ENCODE results near the gene EIF6.

EIF6 gene

DNA sequence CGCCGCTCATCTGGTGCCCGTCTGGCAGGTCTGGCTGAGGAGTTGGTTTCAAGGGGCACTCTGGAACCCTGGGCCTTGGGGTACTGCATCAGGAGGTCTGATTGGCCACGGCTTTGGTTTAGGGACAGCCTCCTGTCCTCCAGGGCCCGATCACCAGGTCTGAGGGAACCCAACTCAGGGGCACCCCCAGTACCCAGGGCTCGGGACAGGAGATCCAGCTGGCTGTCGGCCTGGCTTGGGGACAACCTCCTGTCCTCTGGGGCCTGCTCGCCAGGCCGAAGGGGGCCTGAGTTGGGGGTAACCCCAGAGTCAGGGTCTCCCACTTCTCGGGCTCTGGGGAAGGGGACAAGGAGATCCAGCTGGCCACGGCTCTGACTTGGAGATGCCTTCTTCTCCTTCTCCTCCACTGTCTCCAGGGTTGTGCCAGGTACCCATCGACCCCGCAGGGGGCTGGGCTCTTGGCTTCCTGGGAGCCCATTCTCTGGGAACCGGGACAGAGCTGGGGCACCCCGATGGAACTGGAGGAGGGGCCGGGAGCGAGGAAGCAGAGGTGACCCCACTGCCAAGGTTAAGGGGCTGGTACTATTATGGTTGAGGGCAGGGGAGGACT is 2.4 kb upstream of the EIF6 start:
- CTCF ChIA-PET, result interaction anchor here (1.3 to 1.6 kb wide), 3 partner anchors 12 to 20 kb away, joined by 3 to 5 read pairs (median 4); no protein-coding TSS in a partner anchor
- POLR2A ChIA-PET, result interaction anchor here (0.7 kb wide), 1 partner anchor 392 kb away, joined by 4 read pairs; no protein-coding TSS in a partner anchor
- DNase-seq (ENCODE audit: extremely low spot score), result no peak
- TF ChIP-seq, protein P1, sequence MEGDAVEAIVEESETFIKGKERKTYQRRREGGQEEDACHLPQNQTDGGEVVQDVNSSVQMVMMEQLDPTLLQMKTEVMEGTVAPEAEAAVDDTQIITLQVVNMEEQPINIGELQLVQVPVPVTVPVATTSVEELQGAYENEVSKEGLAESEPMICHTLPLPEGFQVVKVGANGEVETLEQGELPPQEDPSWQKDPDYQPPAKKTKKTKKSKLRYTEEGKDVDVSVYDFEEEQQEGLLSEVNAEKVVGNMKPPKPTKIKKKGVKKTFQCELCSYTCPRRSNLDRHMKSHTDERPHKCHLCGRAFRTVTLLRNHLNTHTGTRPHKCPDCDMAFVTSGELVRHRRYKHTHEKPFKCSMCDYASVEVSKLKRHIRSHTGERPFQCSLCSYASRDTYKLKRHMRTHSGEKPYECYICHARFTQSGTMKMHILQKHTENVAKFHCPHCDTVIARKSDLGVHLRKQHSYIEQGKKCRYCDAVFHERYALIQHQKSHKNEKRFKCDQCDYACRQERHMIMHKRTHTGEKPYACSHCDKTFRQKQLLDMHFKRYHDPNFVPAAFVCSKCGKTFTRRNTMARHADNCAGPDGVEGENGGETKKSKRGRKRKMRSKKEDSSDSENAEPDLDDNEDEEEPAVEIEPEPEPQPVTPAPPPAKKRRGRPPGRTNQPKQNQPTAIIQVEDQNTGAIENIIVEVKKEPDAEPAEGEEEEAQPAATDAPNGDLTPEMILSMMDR (IDR thresholded peaks at IDR 0.05; ENCODE audit: control extremely low read depth, extremely low read depth, low read depth, missing control alignments), result no peak

DNA sequence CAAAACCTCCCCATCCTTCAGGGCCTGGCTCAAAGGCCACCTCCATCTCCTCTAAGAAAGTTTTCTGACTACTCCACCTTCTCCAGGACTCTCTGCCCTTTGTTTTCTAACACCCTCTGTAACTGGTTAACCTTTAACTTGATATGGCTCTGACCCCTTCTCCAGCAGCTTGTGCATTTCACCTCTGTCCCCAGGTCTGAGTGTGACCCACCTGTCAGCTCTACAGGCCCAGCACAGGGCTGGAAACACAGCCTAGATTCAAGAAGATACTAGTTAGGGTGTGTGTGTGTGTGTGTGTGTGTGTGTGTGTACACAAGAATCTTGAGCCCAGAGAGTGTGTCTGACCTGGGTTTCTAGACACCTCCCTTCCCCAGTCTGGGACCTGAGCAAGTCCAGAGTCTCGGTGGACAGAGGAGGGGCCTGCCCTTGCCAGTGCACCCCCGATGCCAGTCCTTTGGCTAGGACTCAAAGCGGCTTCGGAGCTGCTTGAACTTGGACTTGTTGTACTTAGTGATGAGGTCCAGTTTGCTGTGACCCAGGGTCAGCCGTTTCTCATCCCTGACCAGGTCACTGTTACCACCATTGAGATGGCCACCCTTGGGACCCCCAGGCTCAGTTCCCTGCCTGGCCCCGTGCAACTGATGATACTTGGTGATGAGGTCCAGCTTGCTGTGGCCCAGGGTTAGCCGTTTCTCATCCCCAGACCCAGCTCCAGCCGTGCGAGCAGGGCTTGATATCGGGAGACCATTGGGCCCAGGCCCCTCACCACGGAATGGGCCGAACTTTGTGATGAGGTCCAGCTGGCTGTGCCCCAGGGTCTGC is 1.7 kb upstream of the EIF6 start:
- no peak for DNase-seq (ENCODE audit: extremely low spot score)
- TF ChIP-seq, protein P1 (IDR thresholded peaks at IDR 0.05; ENCODE audit: control extremely low read depth, extremely low read depth, low read depth, missing control alignments), result no peak
- ChIA-PET CTCF (interaction anchor here (1.3 to 1.6 kb wide), 3 partner anchors 12 to 21 kb away, joined by 3 to 5 read pairs (median 4); no protein-coding TSS in a partner anchor), POLR2A (interaction anchor here (0.5 to 0.7 kb wide), 2 partner anchors 360 to 393 kb away, joined by 4 to 8 read pairs; no protein-coding TSS in a partner anchor)

DNA sequence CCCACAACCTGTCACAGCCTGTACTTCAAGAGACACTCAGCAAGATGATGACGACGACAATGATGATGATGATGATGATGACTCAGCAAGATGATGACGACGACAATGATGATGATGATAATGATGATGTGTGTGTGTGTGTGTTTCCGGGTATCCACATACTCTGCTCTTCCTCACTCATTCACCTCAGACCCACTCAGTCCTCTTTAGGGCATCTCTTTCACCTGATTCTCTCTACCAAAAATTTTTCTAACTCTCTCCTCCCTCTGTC is 1.2 kb upstream of the EIF6 start:
- ChIA-PET CTCF (no interaction called here), POLR2A (interaction anchor here (0.5 kb wide), 1 partner anchor 361 kb away, joined by 8 read pairs; no protein-coding TSS in a partner anchor)

DNA sequence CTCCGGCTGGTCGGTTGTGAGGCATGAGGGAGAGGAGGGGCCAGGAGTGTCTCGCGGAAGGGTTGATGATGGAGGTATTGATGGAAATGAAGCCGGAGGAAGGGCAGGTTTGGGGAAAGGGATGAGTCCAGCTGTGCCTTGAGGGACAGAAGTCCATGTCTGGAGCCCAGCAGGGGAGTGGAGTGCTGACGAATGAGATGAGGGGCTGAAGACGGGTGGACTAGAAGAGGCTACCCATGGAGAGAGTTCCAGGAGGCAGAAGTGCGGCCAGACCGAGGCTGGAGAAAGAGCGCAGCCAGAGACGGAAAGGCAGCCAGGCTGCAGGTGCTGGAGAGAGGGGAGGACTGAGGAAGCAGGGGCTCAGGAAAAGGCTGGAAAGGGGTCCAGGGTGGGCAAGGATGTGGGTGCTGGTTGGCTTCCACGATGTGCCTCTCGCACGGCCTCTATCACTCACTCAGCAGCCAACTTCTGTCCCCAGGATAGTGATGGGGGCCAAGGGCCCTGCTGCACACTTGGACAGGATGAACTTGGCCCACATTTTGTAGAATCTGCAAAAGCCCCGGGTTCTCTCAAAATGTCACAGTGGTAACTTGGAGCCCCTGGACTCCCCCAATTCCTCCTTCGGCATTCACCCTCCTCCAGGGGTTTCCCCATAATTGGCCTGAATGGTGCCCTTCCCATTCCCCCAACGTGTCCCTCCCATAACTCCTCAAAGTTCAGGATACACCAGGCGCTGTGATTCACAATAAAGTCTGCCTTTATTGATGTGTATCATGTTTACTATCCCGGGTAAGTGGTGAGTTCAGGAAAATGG is 627 bp upstream of the EIF6 start:
- POLR2A ChIA-PET, result interaction anchor here (0.5 to 0.6 kb wide), 6 partner anchors 19 to 657 kb away, joined by 3 to 8 read pairs (median 4); no protein-coding TSS in a partner anchor
- CTCF ChIA-PET, result interaction anchor here (1.2 to 1.8 kb wide), 6 partner anchors 14 to 189 kb away, joined by 4 to 7 read pairs (median 5); partner anchors contain the start of gene EDEM2
- no peak for DNase-seq (ENCODE audit: extremely low spot score)
- TF ChIP-seq, protein P1 (IDR thresholded peaks at IDR 0.05; ENCODE audit: control extremely low read depth, extremely low read depth, low read depth, missing control alignments), result no peak

More for the DNA sequence above, 1.2 kb upstream of the EIF6 start:
- TF ChIP-seq, protein P1 (IDR thresholded peaks at IDR 0.05; ENCODE audit: control extremely low read depth, extremely low read depth, low read depth, missing control alignments), result no peak
- DNase-seq (ENCODE audit: extremely low spot score), result no peak

DNA sequence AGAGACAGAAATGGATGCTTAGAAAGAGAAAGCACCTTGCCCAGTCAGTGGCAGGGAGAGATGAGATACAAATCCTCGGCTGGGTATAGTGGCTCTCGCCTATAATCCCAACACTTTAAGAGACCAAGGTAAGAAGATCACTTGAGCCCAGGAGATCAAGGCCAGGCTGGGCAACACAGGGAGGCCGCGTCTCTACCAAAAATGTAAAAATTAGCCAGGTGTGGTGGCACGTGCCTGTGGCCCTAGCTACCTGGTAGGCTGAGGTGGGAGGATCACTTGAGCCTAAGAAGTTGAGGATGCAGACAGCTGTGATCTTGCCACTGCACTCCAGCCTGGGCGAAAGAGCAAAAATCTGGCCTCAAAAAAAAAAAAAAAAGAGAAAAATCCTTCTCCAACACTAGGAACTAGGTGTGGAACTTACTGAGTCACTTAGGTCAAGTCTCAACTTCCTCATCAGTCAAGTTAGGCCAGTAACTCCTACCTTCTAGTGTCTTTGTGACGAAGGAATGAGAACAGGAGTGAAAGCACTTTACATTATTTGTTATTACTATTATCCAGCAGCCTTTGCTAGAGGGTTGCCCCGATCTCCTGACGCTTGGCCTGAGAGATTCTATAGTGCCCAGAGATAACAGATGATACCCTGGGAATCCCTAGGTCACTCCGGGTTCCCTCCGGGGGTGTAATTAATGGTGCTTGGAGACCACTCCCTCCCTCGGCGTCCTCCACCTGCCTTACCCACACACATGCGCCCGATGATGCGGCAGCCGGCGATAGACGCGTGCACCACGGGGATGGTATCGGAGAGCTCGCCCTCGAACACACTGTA is 918 bp downstream of the EIF6 start:
- TF ChIP-seq, protein P1 (IDR thresholded peaks at IDR 0.05; ENCODE audit: control extremely low read depth, extremely low read depth, low read depth, missing control alignments), result no peak
- DNase-seq (ENCODE audit: extremely low spot score), result peak; percentile 37
- CTCF ChIA-PET, result interaction anchor here (1.1 to 1.8 kb wide), 9 partner anchors 12 to 188 kb away, joined by 3 to 7 read pairs (median 4); partner anchors contain the start of gene EDEM2
- POLR2A ChIA-PET, result interaction anchor here (0.6 to 1.1 kb wide), 3 partner anchors 10 to 191 kb away, joined by 4 to 7 read pairs (median 6); partner anchors contain the start of gene TRPC4AP

All from GM10248 (cell line).